HCT116 (cell line): ENCODE data around the gene OR10J1. TPM values are rescaled to one million over a fixed set of nuclear protein-coding genes. Genes with fewer than 3 reads are reported as not detected.

Experiments used
- ATAC-seq: fragments of 200-7000 bp; cut with Tn5 transposase; 2 replicates; pipeline ENCODE4 v1.9.1; 2020; ENCODE audit warnings: mild to moderate bottlenecking, moderate library complexity
- BruUV-seq: library from RNA; stranded (reverse); fragments of 400-500 nt; replicated peaks from 2 replicates; lab custom pipeline; 2021; lab: Mats Ljungman, UMichigan
- CTCF ChIA-PET: fragments of 300-600 bp; sonication (Branson Sonifier 250); formaldehyde crosslinking; loops from one replicate; lab custom pipeline; 2021; ENCODE audit warnings: antibody characterized with exemption; lab: Charles Lee
- POLR2A ChIA-PET: fragments of 300-600, 350-600 bp; sonication (Branson Sonifier 250); formaldehyde crosslinking; loops from one replicate; lab custom pipeline; 2021; ENCODE audit warnings: antibody characterized with exemption; lab: Charles Lee
- RAD21 ChIA-PET, 2 experiments: fragments of 300-600 bp; sonication (Branson Sonifier 250); formaldehyde crosslinking; loops; one replicate each; lab custom pipeline; 2023; ENCODE audit warnings: low total read pairs in 2 of 2; ENCODE audit not compliant: uncharacterized antibody in 2 of 2, unreplicated experiment in 2 of 2, low non-redundant PET in 1 of 2; lab: Charles Lee
- DNase-seq: peaks from one replicate; pipeline ENCODE4 v3.0.0-alpha.2; 2010; ENCODE audit warnings: low read depth, low spot score
- H2AFZ ChIP-seq: fragments of 200-600 bp; shearing (Covaris generic), sonication (generic); 2 replicates; pipeline ENCODE4 v1.6.1; 2017; ENCODE audit warnings: low read depth, mixed run types, mixed read lengths, antibody characterized with exemption, low read length; ENCODE audit not compliant: poor library complexity, severe bottlenecking
- H3K27ac ChIP-seq: 2 replicates; pipeline ENCODE4 v1.5.1; 2012; ENCODE audit warnings: low read depth, low read length
- H3K27me3 ChIP-seq: fragments of 200-600 bp; sonication (generic); 2 replicates; pipeline ENCODE4 v1.6.1; 2016; ENCODE audit warnings: mixed run types, low read length, mixed read lengths; ENCODE audit not compliant: insufficient read depth
- H3K36me3 ChIP-seq, 2 experiments: fragments of 200-500 bp in 1 of 2; fragments of 200-600 bp in 1 of 2; sonication (Bioruptor generic) in 1 of 2; sonication (generic) in 1 of 2; 2 replicates each; pipeline versions ENCODE4 v1.5.1 to v1.6.1; 2014 to 2016; ENCODE audit warnings: low read length in 2 of 2, inconsistent platforms in 1 of 2, mixed read lengths in 1 of 2, mixed run types in 1 of 2; ENCODE audit not compliant: insufficient read depth in 2 of 2, control insufficient read depth in 1 of 2
- H3K4me1 ChIP-seq, 2 experiments: fragments of 200-600 bp in 1 of 2; sonication (generic) in 1 of 2; 2 replicates each; pipeline versions ENCODE4 v1.5.1 to v1.6.1; 2012 to 2017; ENCODE audit warnings: low read length in 2 of 2, inconsistent platforms in 1 of 2, mild to moderate bottlenecking in 1 of 2, mixed read lengths in 1 of 2, mixed run types in 1 of 2, moderate library complexity in 1 of 2; ENCODE audit not compliant: insufficient read depth in 2 of 2, control insufficient read depth in 1 of 2
- H3K4me2 ChIP-seq: fragments of 200-600 bp; sonication (generic); 2 replicates; pipeline ENCODE4 v1.6.1; 2017; ENCODE audit warnings: mixed run types, low read length, mixed read lengths
- H3K4me3 ChIP-seq, 2 experiments: fragments of 200-600 bp in 1 of 2; sonication (generic) in 1 of 2; replicated peaks in 1 of 2; 2 replicates each; pipeline ENCODE4 v1.5.1; 2011 to 2016; ENCODE audit warnings: low read length in 2 of 2, control low read depth in 1 of 2, low read depth in 1 of 2, mild to moderate bottlenecking in 1 of 2, mixed read lengths in 1 of 2, mixed run types in 1 of 2
- H3K79me2 ChIP-seq: fragments of 200-600 bp; sonication (generic); 2 replicates; pipeline ENCODE4 v1.6.1; 2017; ENCODE audit warnings: mild to moderate bottlenecking, mixed run types, low read length, moderate library complexity, mixed read lengths; ENCODE audit not compliant: insufficient read depth
- H3K9ac ChIP-seq: fragments of 200-600 bp; sonication (generic); 2 replicates; pipeline ENCODE4 v1.6.1; 2016; ENCODE audit warnings: low read length, mixed read lengths
- H3K9me2 ChIP-seq: fragments of 200-600 bp; sonication (generic), shearing (Covaris generic); 2 replicates; pipeline ENCODE4 v1.6.1; 2017; ENCODE audit warnings: mixed run types, mild to moderate bottlenecking, moderate library complexity; ENCODE audit not compliant: insufficient read depth
- H3K9me3 ChIP-seq, 2 experiments: fragments of 200-500 bp in 1 of 2; fragments of 200-600 bp in 1 of 2; sonication (Bioruptor generic) in 1 of 2; sonication (generic) in 1 of 2; 2 replicates each; pipeline ENCODE4 v1.6.1; 2014 to 2017; ENCODE audit warnings: low read length in 2 of 2, mixed read lengths in 2 of 2, inconsistent platforms in 1 of 2, low read depth in 1 of 2, mild to moderate bottlenecking in 1 of 2, mixed run types in 1 of 2, moderate library complexity in 1 of 2; ENCODE audit not compliant: control insufficient read depth in 1 of 2, insufficient read depth in 1 of 2
- H4K20me1 ChIP-seq: fragments of 200-600 bp; sonication (generic), shearing (Covaris generic); 2 replicates; pipeline ENCODE4 v1.6.1; 2017; ENCODE audit warnings: mixed run types, mild to moderate bottlenecking, moderate library complexity; ENCODE audit not compliant: insufficient read depth
- ATF3 ChIP-seq: IDR thresholded peaks from 2 replicates; pipeline ENCODE4 v1.6.1; 2012
- CEBPB ChIP-seq: IDR thresholded peaks from 2 replicates; pipeline ENCODE4 v1.6.1; 2012; ENCODE audit warnings: low read depth
- CTCF ChIP-seq, 3 experiments: fragments of 200-600 bp in 1 of 3; sonication (generic) in 1 of 3; IDR thresholded peaks in 2 of 3; conservative IDR thresholded peaks in 1 of 3; 2 replicates each; pipeline ENCODE4 v1.5.1; 2012 to 2017; ENCODE audit warnings: low read depth in 2 of 3, low read length in 2 of 3, antibody characterized with exemption in 1 of 3, borderline replicate concordance in 1 of 3, control low read depth in 1 of 3, mild to moderate bottlenecking in 1 of 3, mixed read lengths in 1 of 3, mixed run types in 1 of 3, moderate library complexity in 1 of 3; ENCODE audit not compliant: insufficient read depth in 1 of 3
- EZH2 ChIP-seq: fragments of 200-600 bp; sonication (generic); IDR thresholded peaks from 2 replicates; pipeline ENCODE4 v1.6.1; 2017; ENCODE audit warnings: antibody characterized with exemption, mixed run types
- JUND ChIP-seq: IDR thresholded peaks from 2 replicates; pipeline ENCODE4 v1.6.1; 2012
- MAX ChIP-seq: IDR thresholded peaks from 2 replicates; pipeline ENCODE4 v1.6.1; 2012
- POLR2A ChIP-seq: IDR thresholded peaks from 2 replicates; pipeline ENCODE4 v1.7.0; 2011; ENCODE audit warnings: borderline replicate concordance; ENCODE audit not compliant: insufficient read depth, insufficient read length; ENCODE audit errors: extremely low read depth
- REST ChIP-seq: IDR thresholded peaks from 2 replicates; pipeline ENCODE4 v1.6.1; 2012; ENCODE audit warnings: low read depth
- SIN3A ChIP-seq: IDR thresholded peaks from 2 replicates; pipeline ENCODE4 v1.6.1; 2012; ENCODE audit warnings: low read depth
- SP1 ChIP-seq: IDR thresholded peaks from 2 replicates; pipeline ENCODE4 v1.6.1; 2012; ENCODE audit warnings: low read depth
- YY1 ChIP-seq: IDR thresholded peaks from 2 replicates; pipeline ENCODE4 v1.6.1; 2011; ENCODE audit warnings: low read length, low read depth, moderate library complexity, mild to moderate bottlenecking; ENCODE audit not compliant: insufficient replicate concordance; ENCODE audit errors: extremely low read depth
- ZBTB33 ChIP-seq: IDR thresholded peaks from 2 replicates; pipeline ENCODE4 v1.6.1; 2011; ENCODE audit warnings: mild to moderate bottlenecking, low read length, moderate library complexity; ENCODE audit not compliant: insufficient replicate concordance; ENCODE audit errors: extremely low read depth
- ZNF274 ChIP-seq: fragments of 200-500 bp; sonication (Bioruptor generic); IDR thresholded peaks from 2 replicates; pipeline ENCODE4 v1.6.1; 2014; ENCODE audit warnings: mild to moderate bottlenecking, low read depth, low read length, inconsistent platforms
- intact Hi-C: fragments of 100-400 bp; cut with micrococcal nuclease; formaldehyde crosslinking; loops from 2 replicates; pipeline ENCODE4 v1.10.0; 2022
- total RNA-seq: library from RNA; stranded (reverse); gene quantifications from one replicate; pipeline ENCODE4 v1.2.1, GENCODE V29; 2021; ENCODE audit not compliant: unreplicated experiment

The OR10J1 gene
- total RNA-seq, 1 experiment from 2014 or later, result not detected

GRCh38 chr1:159459551-159459950, 20.0 kb downstream of the OR10J1 start:
- BruUV-seq, result no TSS peak
- H3K9ac ChIP-seq, result no peak overlapping the region
- no peak overlapping the region for H3K4me2 ChIP-seq
- intact Hi-C loops, result no loop called here
- CTCF ChIA-PET, result no interaction called here
- no peak overlapping the region for H2AFZ ChIP-seq
- H4K20me1 ChIP-seq, result no peaks in the 10 kb centered on the region
- H3K9me2 ChIP-seq, result no peaks in the 10 kb centered on the region
- TF ChIP-seq JUND (no peak), ATF3 (no peak), SIN3A (no peak), ZBTB33 (no peak), CTCF (IDR thresholded peaks at IDR 0.05 in 2 of 3, conservative IDR thresholded peaks at IDR 0.05 in 1 of 3; ENCODE audit: borderline replicate concordance in 1 of 3, insufficient read depth in 1 of 3, low read depth in 2 of 3, low read length in 2 of 3) (no peak), ZNF274 (no peak), CEBPB (no peak), POLR2A (no peak), MAX (no peak), SP1 (no peak), YY1 (no peak), REST (no peak), EZH2 (no peak)
- peaks cover 0 to 5% of the 10 kb centered on the region in 2 experiments; a peak in 1 of 4 replicates for H3K9me3 ChIP-seq
- H3K4me1 ChIP-seq, result no peaks in the 10 kb centered on the region
- no peak overlapping the region for H3K4me3 ChIP-seq
- no peak overlapping the region for H3K27ac ChIP-seq
- H3K27me3 ChIP-seq, result no peaks in the 10 kb centered on the region
- no peaks in the 10 kb centered on the region for H3K36me3 ChIP-seq
- POLR2A ChIA-PET, result no interaction called here
- RAD21 ChIA-PET, result no interaction called here
- no peak for DNase-seq
- ATAC-seq, result no peak
- no peaks in the 10 kb centered on the region for H3K79me2 ChIP-seq
